ENCODE results near the gene TCF15. TPM values are rescaled to one million over a fixed set of nuclear protein-coding genes. Genes with fewer than 3 reads are reported as not detected.

The TCF15 gene
- total RNA-seq, 4 donors from 2014 or later: 3.0 to 6.6 (median 4.5) TPM; not detected in 1

DNA sequence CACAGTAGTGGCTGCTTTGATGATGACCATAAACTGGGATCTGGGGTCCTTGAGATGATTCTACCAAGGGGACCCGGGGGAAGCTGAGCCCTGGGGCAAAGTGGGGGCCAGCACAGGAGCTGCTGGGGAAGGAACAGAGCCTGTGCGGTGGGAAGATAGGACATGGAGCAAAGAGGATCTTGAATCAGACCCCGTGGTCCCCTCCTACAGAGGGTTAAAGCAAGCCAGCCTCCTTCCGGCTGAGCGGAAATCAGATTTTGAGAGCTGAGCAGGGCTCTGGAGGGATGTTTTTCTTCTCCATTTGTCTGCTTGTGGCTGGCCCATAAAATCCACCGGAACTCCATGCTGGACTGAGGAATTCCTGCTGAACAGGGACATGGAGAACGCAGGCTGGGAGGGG is 10.1 kb upstream of the TCF15 start:
- TF ChIP-seq EP300 (IDR thresholded peaks at IDR 0.05) (no peak), POLR2AphosphoS5 (IDR thresholded peaks at IDR 0.05) (no peak), POLR2A (IDR thresholded peaks at IDR 0.05) (no peak)
- TF ChIP-seq, protein P1, sequence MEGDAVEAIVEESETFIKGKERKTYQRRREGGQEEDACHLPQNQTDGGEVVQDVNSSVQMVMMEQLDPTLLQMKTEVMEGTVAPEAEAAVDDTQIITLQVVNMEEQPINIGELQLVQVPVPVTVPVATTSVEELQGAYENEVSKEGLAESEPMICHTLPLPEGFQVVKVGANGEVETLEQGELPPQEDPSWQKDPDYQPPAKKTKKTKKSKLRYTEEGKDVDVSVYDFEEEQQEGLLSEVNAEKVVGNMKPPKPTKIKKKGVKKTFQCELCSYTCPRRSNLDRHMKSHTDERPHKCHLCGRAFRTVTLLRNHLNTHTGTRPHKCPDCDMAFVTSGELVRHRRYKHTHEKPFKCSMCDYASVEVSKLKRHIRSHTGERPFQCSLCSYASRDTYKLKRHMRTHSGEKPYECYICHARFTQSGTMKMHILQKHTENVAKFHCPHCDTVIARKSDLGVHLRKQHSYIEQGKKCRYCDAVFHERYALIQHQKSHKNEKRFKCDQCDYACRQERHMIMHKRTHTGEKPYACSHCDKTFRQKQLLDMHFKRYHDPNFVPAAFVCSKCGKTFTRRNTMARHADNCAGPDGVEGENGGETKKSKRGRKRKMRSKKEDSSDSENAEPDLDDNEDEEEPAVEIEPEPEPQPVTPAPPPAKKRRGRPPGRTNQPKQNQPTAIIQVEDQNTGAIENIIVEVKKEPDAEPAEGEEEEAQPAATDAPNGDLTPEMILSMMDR (IDR thresholded peaks at IDR 0.05): no peak
- no peaks in the 10 kb centered on the region for H3K36me3 ChIP-seq
- peaks cover 87% of the 10 kb centered on the region for H3K27me3 ChIP-seq
- no peak overlapping the region for H3K4me3 ChIP-seq
- H3K9me3 ChIP-seq: peaks cover 0 to 19% (median 0%) of the 10 kb centered on the region in 3 donors
- WGBS, 2 donors (ENCODE audit: low coverage in 1 of 2): 19 to 50% methylated on average over 2 to 5 of the region's 7 CpGs
- ATAC-seq: no peak
- no peaks in the 10 kb centered on the region for H3K4me1 ChIP-seq
- H3K27ac ChIP-seq: no peak overlapping the region

DNA sequence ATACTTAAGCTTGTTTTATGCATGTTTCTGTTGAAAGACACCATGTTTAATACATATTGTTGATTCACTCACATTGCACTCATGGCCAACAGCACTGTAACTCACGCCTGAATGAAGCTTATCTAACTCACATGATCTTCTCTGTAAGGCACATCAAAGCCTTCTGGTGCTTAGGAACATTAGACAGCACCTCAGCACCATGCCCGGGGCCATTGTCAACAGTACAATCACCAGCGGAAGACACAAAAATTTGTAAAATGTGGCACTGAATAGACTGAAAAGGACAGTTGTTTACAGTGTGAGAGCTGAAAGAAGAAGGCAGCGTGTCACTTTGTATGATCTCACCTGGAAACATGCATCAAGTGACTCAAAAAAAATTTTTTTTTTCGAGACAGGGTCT is 8.9 kb upstream of the TCF15 start:
- H3K4me1 ChIP-seq: no peaks in the 10 kb centered on the region
- no peak for TF ChIP-seq POLR2A (IDR thresholded peaks at IDR 0.05)
- TF ChIP-seq EP300 (IDR thresholded peaks at IDR 0.05): no peak
- TF ChIP-seq POLR2AphosphoS5 (IDR thresholded peaks at IDR 0.05): no peak
- TF ChIP-seq, protein P1 (IDR thresholded peaks at IDR 0.05): no peak
- ATAC-seq: no peak
- peaks cover 0 to 17% (median 0%) of the 10 kb centered on the region in 3 donors for H3K9me3 ChIP-seq
- no peak overlapping the region for H3K27ac ChIP-seq
- WGBS, 2 donors (ENCODE audit: low coverage in 1 of 2): 65 to 79% methylated on average over 3 to 5 of the region's 5 CpGs
- H3K4me3 ChIP-seq: no peak overlapping the region
- H3K27me3 ChIP-seq: peaks cover 90% of the 10 kb centered on the region
- no peaks in the 10 kb centered on the region for H3K36me3 ChIP-seq

DNA sequence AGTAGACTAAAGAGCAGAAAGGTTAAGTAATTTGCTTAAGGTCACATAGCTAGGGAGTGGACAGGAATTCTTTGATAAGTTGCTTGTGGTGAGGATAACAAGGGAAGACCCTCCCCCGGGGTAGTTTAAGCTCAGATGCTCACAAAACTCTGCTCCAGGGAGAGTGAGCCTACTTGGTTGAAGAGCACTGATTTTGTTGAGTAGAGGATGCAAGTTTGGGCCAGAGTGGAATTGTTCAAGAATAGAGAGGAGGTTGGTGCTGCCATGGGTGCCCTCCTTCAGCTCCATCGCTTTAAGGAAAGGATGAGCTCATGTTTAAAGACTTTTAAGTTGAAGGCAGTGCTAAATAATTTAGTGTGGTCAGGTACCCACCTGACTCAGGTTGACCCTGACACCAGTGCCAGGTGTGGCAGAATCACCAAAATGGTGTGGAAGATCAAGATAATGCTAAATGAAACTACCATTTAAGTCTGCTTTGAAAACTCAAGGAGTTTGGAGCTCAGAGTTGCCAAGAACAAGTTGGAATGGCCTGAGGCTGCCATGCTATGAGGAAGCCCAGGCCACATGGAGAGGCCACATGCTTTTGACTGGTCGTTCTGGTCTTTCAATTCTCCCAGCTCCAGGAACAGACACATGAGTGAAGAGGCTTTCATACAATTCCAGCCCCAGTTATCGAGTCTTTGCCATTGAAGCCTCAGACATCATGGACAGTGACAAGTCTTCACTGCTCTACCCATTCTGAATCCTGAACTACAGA is 8.0 kb upstream of the TCF15 start:
- ATAC-seq: no peak
- Histone ChIP-seq H3K36me3 (no peaks in the 10 kb centered on the region), H3K27me3 (peaks cover 90% of the 10 kb centered on the region), H3K4me3 (no peak overlapping the region), H3K9me3 (peaks cover 0 to 17% (median 0%) of the 10 kb centered on the region in 3 donors), H3K4me1 (no peaks in the 10 kb centered on the region), H3K27ac (no peak overlapping the region)
- TF ChIP-seq POLR2A (IDR thresholded peaks at IDR 0.05) (no peak), EP300 (IDR thresholded peaks at IDR 0.05) (no peak), POLR2AphosphoS5 (IDR thresholded peaks at IDR 0.05) (no peak)
- TF ChIP-seq, protein P1 (IDR thresholded peaks at IDR 0.05): no peak
- 40 to 90% methylated on average over 1 to 3 of the region's 4 CpGs for WGBS, 2 donors (ENCODE audit: low coverage in 1 of 2)

DNA sequence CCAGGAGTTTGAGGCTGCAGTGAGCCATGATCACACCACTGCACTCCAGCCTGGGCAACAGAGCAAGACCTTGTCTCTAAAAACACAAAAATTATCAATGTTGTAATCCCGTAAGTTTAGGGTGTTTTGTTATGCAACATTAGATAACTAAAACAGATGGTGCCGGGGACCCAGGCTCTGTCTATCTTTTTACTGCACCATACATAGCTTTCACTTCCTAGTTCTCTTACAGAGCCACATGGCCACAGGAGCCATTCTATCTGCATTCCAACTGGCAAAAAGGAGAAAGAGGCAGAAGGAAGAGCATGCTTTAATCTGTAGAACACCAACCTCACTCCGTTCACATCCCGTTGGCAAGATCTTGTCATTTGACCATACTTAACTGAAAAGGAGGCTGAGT is 5.4 kb upstream of the TCF15 start:
- ATAC-seq: no peak

More for the DNA sequence above, 5.4 kb upstream of the TCF15 start:
- no peak overlapping the region for H3K4me3 ChIP-seq
- peaks cover 0 to 17% (median 0%) of the 10 kb centered on the region in 3 donors for H3K9me3 ChIP-seq
- peaks cover 90% of the 10 kb centered on the region for H3K27me3 ChIP-seq
- no peak overlapping the region for H3K27ac ChIP-seq
- TF ChIP-seq, protein P1 (IDR thresholded peaks at IDR 0.05): no peak
- no peak for TF ChIP-seq POLR2A (IDR thresholded peaks at IDR 0.05)
- TF ChIP-seq POLR2AphosphoS5 (IDR thresholded peaks at IDR 0.05): no peak
- TF ChIP-seq EP300 (IDR thresholded peaks at IDR 0.05): no peak
- H3K4me1 ChIP-seq: peaks cover 0 to 13% (median 0%) of the 10 kb centered on the region in 3 donors
- no peaks in the 10 kb centered on the region for H3K36me3 ChIP-seq
- WGBS, 2 donors (ENCODE audit: low coverage in 1 of 2): 74 to 78% methylated on average over 3 to 4 of the region's 4 CpGs
